ENCODE data around the gene PIGS.

Gene PIGS

GRCh38 chr17:28532050-28532960 lies 39.0 kb downstream of the PIGS start:
- Histone ChIP-seq H3K4me3 (ENCODE audit: low read length in 2 of 2) (no peak overlapping the region), H3K27me3 (ENCODE audit: control insufficient read depth in 3 of 3, insufficient read depth in 3 of 3, low read depth in 1 of 3, low read length in 3 of 3) (peaks cover 0 to 41% (median 0%) of the 10 kb centered on the region in 3 experiments), H2BK12ac (ENCODE audit: low read length) (no peak overlapping the region), H3K79me1 (ENCODE audit: low read depth, low read length) (no peaks in the 10 kb centered on the region), H3K4me2 (ENCODE audit: insufficient read depth, low read length, poor library complexity, severe bottlenecking) (no peak overlapping the region), H3K9ac (ENCODE audit: low read depth, low read length, poor library complexity) (no peak overlapping the region), H4K91ac (ENCODE audit: low read depth, low read length, poor library complexity) (no peak overlapping the region), H2BK15ac (ENCODE audit: low read length) (peak overlapping the region; percentile 20), H3K14ac (ENCODE audit: low read length) (no peak overlapping the region), H3K4ac (ENCODE audit: low read length) (no peak overlapping the region), H3K4me1 (ENCODE audit: control insufficient read depth in 2 of 2, insufficient read depth in 1 of 2, low read depth in 1 of 2, low read length in 2 of 2) (peaks cover 9% of the 10 kb centered on the region in 2 donors), H2AK5ac (ENCODE audit: low read depth, low read length) (peak overlapping the region; percentile 54), H2BK120ac (ENCODE audit: low read depth, low read length) (no peak overlapping the region), H3K36me3 (replicated peaks in 1 of 2; ENCODE audit: control insufficient read depth in 2 of 2, insufficient read depth in 2 of 2, low read length in 2 of 2) (no peaks in the 10 kb centered on the region), H3K23ac (ENCODE audit: low read depth, low read length, poor library complexity) (no peak overlapping the region), H3K27ac (replicated peaks; ENCODE audit: low read length) (no peak overlapping the region), H3K18ac (ENCODE audit: low read length) (peak overlapping the region; percentile 65), H4K8ac (ENCODE audit: low read depth, low read length) (no peak overlapping the region), H2BK5ac (ENCODE audit: low read length) (no peak overlapping the region), H2AFZ (ENCODE audit: low read length) (no peak overlapping the region), H3K9me3 (replicated peaks in 1 of 2; ENCODE audit: control insufficient read depth in 2 of 2, insufficient read depth in 1 of 2, low read depth in 1 of 2, low read length in 2 of 2) (no peaks in the 10 kb centered on the region)
- WGBS, 2 donors (ENCODE audit: extremely low coverage in 2 of 2, insufficient read length in 2 of 2, insufficient replicate concordance in 1 of 2): no CpG with 5 or more reads among the region's 7 CpGs
- DNase-seq (ENCODE audit: low spot score): no peak

DNA sequence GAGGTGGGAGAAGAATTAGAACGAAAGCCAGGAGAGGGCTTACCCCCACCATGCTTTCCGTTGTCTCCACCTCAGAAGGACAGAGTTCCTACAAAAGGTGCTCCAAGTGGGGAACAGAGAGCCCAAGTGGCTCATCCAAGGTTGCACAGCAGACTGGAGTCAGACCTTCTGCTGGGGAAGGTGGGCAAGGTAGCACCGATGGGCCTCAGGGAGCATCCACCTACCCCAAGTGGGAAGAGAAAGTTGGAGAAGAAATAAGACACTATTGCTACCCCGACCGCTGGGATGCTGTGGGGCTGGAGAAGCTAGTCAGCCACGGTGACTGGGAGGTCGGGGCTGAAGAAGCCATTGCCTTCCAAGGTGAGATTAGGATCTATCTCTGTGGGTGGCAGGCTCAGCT lies 40.4 kb downstream of the PIGS start:
- no peak overlapping the region for H3K27ac ChIP-seq (replicated peaks; ENCODE audit: low read length)
- H3K79me1 ChIP-seq (ENCODE audit: low read depth, low read length): no peaks in the 10 kb centered on the region
- H2BK5ac ChIP-seq (ENCODE audit: low read length): no peak overlapping the region
- no peak overlapping the region for H2AFZ ChIP-seq (ENCODE audit: low read length)
- no peak overlapping the region for H2BK15ac ChIP-seq (ENCODE audit: low read length)
- no peak overlapping the region for H3K4me2 ChIP-seq (ENCODE audit: insufficient read depth, low read length, poor library complexity, severe bottlenecking)
- no peak overlapping the region for H3K14ac ChIP-seq (ENCODE audit: low read length)
- WGBS, 2 donors (ENCODE audit: extremely low coverage in 2 of 2, insufficient read length in 2 of 2, insufficient replicate concordance in 1 of 2): no CpG with 5 or more reads among the region's 7 CpGs
- no peak overlapping the region for H4K91ac ChIP-seq (ENCODE audit: low read depth, low read length, poor library complexity)
- H3K9me3 ChIP-seq (replicated peaks in 1 of 2; ENCODE audit: control insufficient read depth in 2 of 2, insufficient read depth in 1 of 2, low read depth in 1 of 2, low read length in 2 of 2): no peaks in the 10 kb centered on the region
- no peak overlapping the region for H3K9ac ChIP-seq (ENCODE audit: low read depth, low read length, poor library complexity)
- no peak for DNase-seq (ENCODE audit: low spot score)
- H3K4me1 ChIP-seq (ENCODE audit: control insufficient read depth in 2 of 2, insufficient read depth in 1 of 2, low read depth in 1 of 2, low read length in 2 of 2): peaks cover 9 to 11% of the 10 kb centered on the region in 2 donors
- no peak overlapping the region for H3K4me3 ChIP-seq (ENCODE audit: low read length in 2 of 2)
- no peak overlapping the region for H3K4ac ChIP-seq (ENCODE audit: low read length)
- H4K8ac ChIP-seq (ENCODE audit: low read depth, low read length): no peak overlapping the region
- H2BK120ac ChIP-seq (ENCODE audit: low read depth, low read length): no peak overlapping the region
- no peaks in the 10 kb centered on the region for H3K36me3 ChIP-seq (replicated peaks in 1 of 2; ENCODE audit: control insufficient read depth in 2 of 2, insufficient read depth in 2 of 2, low read length in 2 of 2)
- no peak overlapping the region for H2AK5ac ChIP-seq (ENCODE audit: low read depth, low read length)
- no peak overlapping the region for H2BK12ac ChIP-seq (ENCODE audit: low read length)
- no peak overlapping the region for H3K18ac ChIP-seq (ENCODE audit: low read length)
- H3K27me3 ChIP-seq (ENCODE audit: control insufficient read depth in 3 of 3, insufficient read depth in 3 of 3, low read depth in 1 of 3, low read length in 3 of 3): peaks cover 0 to 27% (median 0%) of the 10 kb centered on the region in 3 experiments
- H3K23ac ChIP-seq (ENCODE audit: low read depth, low read length, poor library complexity): no peak overlapping the region

- Histone ChIP-seq H4K8ac (ENCODE audit: low read depth, low read length) (no peak overlapping the region), H3K27ac (replicated peaks; ENCODE audit: low read length) (no peak overlapping the region), H3K14ac (ENCODE audit: low read length) (no peak overlapping the region), H2BK120ac (ENCODE audit: low read depth, low read length) (no peak overlapping the region), H3K4me3 (ENCODE audit: low read length in 2 of 2) (no peak overlapping the region), H3K9me3 (replicated peaks in 1 of 2; ENCODE audit: control insufficient read depth in 2 of 2, insufficient read depth in 1 of 2, low read depth in 1 of 2, low read length in 2 of 2) (no peaks in the 10 kb centered on the region), H2AK5ac (ENCODE audit: low read depth, low read length) (no peak overlapping the region), H3K27me3 (ENCODE audit: control insufficient read depth in 3 of 3, insufficient read depth in 3 of 3, low read depth in 1 of 3, low read length in 3 of 3) (peaks cover 0 to 22% (median 0%) of the 10 kb centered on the region in 3 experiments), H3K18ac (ENCODE audit: low read length) (no peak overlapping the region), H3K9ac (ENCODE audit: low read depth, low read length, poor library complexity) (no peak overlapping the region), H3K36me3 (replicated peaks in 1 of 2; ENCODE audit: control insufficient read depth in 2 of 2, insufficient read depth in 2 of 2, low read length in 2 of 2) (no peaks in the 10 kb centered on the region), H2BK15ac (ENCODE audit: low read length) (no peak overlapping the region), H4K91ac (ENCODE audit: low read depth, low read length, poor library complexity) (no peak overlapping the region), H3K4me1 (ENCODE audit: control insufficient read depth in 2 of 2, insufficient read depth in 1 of 2, low read depth in 1 of 2, low read length in 2 of 2) (peaks cover 9 to 16% of the 10 kb centered on the region in 2 donors), H3K4me2 (ENCODE audit: insufficient read depth, low read length, poor library complexity, severe bottlenecking) (no peak overlapping the region), H3K4ac (ENCODE audit: low read length) (no peak overlapping the region), H3K79me1 (ENCODE audit: low read depth, low read length) (no peaks in the 10 kb centered on the region), H2AFZ (ENCODE audit: low read length) (no peak overlapping the region), H3K23ac (ENCODE audit: low read depth, low read length, poor library complexity) (no peak overlapping the region), H2BK5ac (ENCODE audit: low read length) (no peak overlapping the region), H2BK12ac (ENCODE audit: low read length) (no peak overlapping the region)
- DNase-seq (ENCODE audit: low spot score): no peak
- WGBS, 2 donors (ENCODE audit: extremely low coverage in 2 of 2, insufficient read length in 2 of 2, insufficient replicate concordance in 1 of 2): no CpG with 5 or more reads among the region's 4 CpGs
These were observed 41.1 kb downstream of the PIGS start for GRCh38 chr17:28530250-28530649.

- H3K27me3 ChIP-seq (ENCODE audit: control insufficient read depth in 3 of 3, insufficient read depth in 3 of 3, low read depth in 1 of 3, low read length in 3 of 3): peaks cover 0 to 15% (median 0%) of the 10 kb centered on the region in 3 experiments
- no peak overlapping the region for H2BK15ac ChIP-seq (ENCODE audit: low read length)
- H3K23ac ChIP-seq (ENCODE audit: low read depth, low read length, poor library complexity): no peak overlapping the region
- no peak for DNase-seq (ENCODE audit: low spot score)
- WGBS, 2 donors (ENCODE audit: extremely low coverage in 2 of 2, insufficient read length in 2 of 2, insufficient replicate concordance in 1 of 2): no CpG with 5 or more reads among the region's 3 CpGs
- H3K36me3 ChIP-seq (replicated peaks in 1 of 2; ENCODE audit: control insufficient read depth in 2 of 2, insufficient read depth in 2 of 2, low read length in 2 of 2): no peaks in the 10 kb centered on the region
- H3K4me3 ChIP-seq (ENCODE audit: low read length in 2 of 2): no peak overlapping the region
- H2BK12ac ChIP-seq (ENCODE audit: low read length): no peak overlapping the region
- H3K14ac ChIP-seq (ENCODE audit: low read length): no peak overlapping the region
- H2AFZ ChIP-seq (ENCODE audit: low read length): no peak overlapping the region
- no peak overlapping the region for H3K27ac ChIP-seq (replicated peaks; ENCODE audit: low read length)
- no peak overlapping the region for H3K4ac ChIP-seq (ENCODE audit: low read length)
- no peak overlapping the region for H2BK120ac ChIP-seq (ENCODE audit: low read depth, low read length)
- no peak overlapping the region for H3K9ac ChIP-seq (ENCODE audit: low read depth, low read length, poor library complexity)
- no peak overlapping the region for H4K8ac ChIP-seq (ENCODE audit: low read depth, low read length)
- H3K4me2 ChIP-seq (ENCODE audit: insufficient read depth, low read length, poor library complexity, severe bottlenecking): no peak overlapping the region
- H4K91ac ChIP-seq (ENCODE audit: low read depth, low read length, poor library complexity): no peak overlapping the region
- H3K79me1 ChIP-seq (ENCODE audit: low read depth, low read length): no peaks in the 10 kb centered on the region
- no peak overlapping the region for H3K18ac ChIP-seq (ENCODE audit: low read length)
- H2BK5ac ChIP-seq (ENCODE audit: low read length): no peak overlapping the region
- H3K9me3 ChIP-seq (replicated peaks in 1 of 2; ENCODE audit: control insufficient read depth in 2 of 2, insufficient read depth in 1 of 2, low read depth in 1 of 2, low read length in 2 of 2): no peaks in the 10 kb centered on the region
- peaks cover 9 to 24% of the 10 kb centered on the region in 2 donors for H3K4me1 ChIP-seq (ENCODE audit: control insufficient read depth in 2 of 2, insufficient read depth in 1 of 2, low read depth in 1 of 2, low read length in 2 of 2)
- peak overlapping the region; percentile 16 for H2AK5ac ChIP-seq (ENCODE audit: low read depth, low read length)
These were observed 42.3 kb downstream of the PIGS start for GRCh38 chr17:28529013-28529400.

All from neuronal stem cell (in vitro differentiated cells).